Measurements from ENCODE around the gene CD300H.
"Not testable (repeated sequence)": the region's sequence is repeated elsewhere in the genome, so short reads cannot be mapped to it uniquely, and the experiment has no call there.

Gene CD300H

DNA sequence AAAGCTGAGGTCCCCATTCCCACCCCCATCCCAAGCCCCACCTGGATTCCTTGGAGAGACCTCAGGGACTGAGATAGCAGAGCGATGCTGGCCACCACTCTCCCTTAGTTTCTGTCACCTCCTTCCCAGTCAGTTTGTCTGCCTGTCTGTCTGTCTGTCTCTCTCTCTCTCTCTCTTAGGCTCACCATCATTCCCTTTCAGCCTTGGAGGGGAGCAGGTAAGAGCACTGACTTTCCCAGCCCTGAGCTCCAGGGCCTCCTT, 41.9 kb downstream of the CD300H start:
- DNase-seq = no peak

DNA sequence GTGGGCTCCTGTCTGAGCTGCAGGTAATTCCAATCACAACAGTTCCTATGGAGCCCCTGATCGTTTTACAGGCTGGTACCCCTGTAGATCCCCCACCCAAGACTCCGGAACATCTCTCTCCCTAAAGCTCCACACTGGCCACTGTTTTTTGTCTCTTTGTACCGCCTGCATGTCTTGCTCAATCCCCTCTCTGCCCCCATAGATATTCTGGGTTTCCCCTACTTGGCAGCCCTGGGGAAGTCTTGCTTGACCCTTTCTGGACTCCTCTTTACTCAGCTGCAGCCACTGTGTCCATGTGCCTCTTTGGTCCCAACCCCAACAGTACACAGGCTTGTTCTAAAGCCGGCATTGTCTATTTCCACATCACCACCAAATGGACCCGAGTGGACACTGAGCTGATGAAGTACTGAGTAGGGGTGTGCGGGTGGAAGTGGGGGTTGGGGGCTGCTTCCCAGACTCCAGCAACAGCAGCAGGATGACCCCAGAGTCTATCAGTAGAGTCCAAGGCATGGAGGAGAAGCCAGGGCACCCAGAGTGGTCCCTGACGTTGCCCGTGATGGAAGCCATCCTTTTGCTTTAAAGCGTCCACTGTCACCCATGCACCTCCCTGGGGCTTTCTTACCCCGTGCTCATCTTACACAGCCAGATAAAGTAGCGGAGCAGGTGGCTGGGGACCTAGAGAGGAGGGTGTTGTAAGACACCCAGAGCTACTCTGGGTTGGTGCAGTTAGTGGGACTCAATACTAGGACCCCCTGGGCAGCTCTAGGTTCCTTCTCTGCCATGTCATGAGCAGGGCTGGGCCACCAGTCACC, 42.5 kb downstream of the CD300H start:
- DNase-seq = no peak

DNA sequence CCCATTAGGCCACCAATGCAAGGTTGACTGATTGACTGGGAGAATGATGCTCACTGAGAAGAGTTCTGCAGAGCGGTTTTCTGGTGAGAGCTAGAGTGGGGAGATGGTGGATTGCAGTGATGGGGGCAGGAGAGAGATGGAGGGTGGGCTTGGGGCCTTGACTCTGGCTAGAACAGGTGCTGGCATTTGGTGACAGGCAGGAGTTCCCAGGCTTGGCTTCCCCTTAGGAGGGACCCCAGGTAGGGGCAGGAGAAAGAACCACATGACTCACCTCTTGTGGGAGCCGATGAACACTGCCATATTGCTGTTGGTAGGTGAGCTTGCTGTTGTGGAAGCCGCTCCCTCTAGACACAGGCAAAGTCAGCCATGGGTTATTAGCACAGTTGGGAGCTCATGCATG, 44.0 kb downstream of the CD300H start:
- no peak for DNase-seq

DNA sequence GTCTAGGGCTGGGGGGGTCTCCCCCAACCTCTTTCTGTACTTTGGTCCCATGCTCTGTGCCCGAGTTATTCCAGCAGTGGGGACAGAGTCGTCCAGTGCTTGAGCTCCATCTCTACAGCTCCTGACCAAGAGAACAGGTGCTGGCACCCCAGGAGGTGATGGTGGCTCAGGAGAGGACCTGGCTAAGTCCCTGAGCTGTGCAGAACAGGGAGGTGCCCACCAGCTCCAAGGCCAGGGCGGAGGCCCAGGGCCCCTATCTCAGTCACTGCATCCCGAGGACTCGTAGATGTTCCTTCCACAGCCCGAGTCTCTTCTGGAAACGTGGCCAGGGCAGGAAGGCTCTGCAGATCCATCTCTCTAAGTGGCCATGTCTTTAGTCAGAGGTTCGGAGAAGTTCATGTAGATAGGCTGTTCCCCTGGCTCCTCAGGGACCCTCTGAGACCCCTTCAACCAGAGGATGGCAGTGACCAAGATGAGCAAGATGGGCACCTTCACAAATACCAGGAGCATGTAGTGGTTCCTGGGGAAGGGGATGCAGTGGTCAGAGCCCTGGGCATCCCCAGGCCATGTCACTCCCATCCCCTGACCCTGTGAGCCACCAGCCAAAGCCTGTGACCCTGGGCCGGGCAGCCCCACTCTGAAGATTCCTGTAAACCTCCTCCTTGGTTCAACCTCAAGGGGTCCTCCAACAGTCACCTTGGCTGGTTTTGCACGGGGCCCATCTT, 44.8 kb downstream of the CD300H start:
- DNase-seq = no peak

DNA sequence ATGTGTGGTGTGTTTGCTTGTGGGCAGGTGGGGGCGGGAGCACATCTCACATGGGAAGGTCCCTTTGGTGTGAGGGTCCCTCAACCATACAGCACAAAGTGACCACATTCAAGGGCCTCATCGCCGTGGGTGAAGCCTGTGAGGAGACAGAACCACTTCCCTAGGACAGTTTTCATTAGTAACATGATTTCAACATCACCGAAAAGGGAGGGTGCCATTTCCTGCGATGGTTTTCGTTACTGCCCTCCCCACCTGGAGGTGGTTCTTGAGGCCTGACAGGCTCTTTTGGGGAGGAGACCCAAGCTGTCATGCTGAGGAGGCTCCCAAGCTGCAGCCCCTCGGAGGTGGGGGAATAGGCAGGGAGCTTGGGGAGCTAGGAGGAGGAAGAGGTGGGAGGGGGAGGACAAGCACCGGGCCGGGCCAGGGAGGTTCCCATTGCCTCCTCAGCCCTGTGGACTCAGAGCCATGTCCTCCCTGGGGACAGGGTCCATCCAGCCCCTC, 45.6 kb downstream of the CD300H start:
- no peak for DNase-seq

DNA sequence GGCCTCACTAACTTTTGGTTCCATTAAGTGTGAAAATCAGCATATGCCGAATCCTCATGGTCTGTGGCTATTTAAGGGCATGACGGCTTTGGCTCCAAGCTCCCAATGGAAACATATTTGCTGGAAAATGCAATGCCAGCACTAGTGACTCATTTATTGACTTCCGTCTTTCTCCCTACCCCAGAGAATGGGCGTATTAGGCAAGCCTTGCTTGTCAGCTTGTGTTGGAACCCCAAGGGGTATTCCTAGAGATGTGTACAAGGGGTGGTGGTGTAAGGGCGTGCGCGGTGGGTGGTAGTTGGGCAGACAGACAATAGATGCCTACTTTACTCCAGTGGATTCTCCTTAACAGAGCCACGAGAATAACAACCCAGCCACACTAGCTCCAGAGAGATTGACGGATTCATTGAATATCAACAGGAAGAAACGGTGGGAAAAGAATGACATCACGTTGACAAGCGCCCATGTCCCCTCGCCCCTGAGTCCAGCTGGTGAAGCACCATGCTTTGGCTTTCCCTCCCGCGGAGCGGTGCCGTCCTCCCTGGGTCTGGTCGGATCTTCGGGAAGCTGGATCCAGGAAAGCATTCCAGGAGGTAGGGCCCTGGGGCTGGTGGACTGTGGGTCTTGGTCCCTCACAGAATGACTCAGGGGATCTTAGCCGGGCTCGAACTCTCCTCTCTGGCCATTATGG, 46.4 kb downstream of the CD300H start:
- no peak for DNase-seq

DNA sequence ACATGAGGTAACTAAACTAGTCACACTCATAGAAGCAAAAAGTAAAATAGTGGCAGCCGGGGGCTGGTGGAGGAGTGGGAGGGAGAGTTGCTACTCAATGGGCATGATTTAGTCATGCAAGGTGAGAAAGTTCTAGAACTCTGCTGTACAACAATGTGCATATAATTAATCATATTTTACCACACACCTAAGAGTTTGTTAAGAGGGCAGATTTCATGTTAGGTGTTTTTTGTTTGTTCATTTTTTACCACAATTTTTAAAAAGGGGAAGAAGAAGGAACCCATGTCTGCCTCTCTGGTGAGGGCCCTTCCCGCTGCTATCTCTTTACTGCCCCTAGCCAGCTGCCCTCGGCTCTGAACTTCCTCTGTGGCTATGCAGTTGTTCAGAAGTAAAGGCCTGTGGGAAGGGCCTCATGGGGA, 47.3 kb downstream of the CD300H start:
- DNase-seq = no peak

DNA sequence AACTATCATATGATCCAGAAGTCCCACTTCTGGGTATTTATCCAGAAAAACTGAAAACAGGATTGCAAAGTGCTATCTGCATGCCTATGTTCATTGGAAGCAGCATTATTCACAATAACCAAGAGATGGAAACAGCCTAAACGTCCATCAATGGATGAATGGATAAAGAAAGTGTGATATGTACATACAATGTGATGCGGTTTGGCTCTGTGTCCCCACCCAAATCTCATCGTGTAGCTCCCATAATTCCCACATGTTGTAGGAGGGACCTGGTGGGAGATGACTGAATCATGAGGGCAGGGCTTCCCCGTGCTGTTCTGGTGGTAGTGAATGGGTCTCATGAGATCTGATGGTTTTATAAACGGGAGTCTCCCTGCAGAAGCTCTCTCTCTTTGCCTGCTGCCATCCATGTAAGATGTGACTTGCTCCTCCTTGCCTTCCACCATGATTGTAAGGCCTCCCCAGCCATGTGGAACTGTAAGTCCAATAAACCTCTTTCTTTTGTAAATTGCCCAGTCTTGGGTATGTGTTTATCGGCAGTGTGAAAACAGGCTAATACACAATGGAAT, 48.8 kb downstream of the CD300H start:
- not testable (repeated sequence) for DNase-seq

DNA sequence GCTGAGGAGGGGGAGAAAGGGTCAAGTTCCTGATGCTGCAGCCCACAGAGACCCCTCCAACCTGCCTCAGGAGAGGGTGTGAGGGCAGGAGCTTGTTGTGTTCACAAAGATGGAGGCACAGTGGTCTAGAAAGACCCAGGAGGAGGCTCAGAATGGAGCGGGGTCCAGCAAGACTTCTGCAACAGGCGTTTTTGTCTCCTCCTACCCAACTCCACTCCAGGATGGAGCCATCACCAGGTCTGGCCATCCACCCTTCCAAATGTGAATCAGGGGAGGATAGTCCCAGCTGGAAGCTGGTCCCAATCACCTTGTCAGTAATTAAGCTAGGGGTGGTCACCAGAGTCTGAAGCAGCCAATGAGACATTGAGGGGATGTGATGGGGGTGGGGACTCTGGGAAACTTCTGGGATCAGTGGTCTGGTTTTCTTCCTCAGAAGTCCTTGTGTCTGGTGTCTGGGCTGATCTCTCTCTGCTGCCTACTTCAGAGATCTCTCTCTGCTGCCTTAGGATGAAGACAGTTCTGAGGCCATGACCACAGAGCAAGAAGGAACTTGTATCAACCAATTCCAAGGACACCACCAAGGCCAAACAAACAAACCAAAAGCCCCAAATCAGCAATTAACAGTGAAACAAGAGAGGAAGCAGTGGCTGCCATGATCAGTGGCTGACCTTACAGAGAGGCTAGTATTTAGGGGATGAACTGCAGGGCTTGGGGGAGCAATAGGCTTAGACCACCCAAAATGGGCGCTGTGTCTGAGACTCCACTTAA, 50.6 kb downstream of the CD300H start:
- DNase-seq = no peak

DNA sequence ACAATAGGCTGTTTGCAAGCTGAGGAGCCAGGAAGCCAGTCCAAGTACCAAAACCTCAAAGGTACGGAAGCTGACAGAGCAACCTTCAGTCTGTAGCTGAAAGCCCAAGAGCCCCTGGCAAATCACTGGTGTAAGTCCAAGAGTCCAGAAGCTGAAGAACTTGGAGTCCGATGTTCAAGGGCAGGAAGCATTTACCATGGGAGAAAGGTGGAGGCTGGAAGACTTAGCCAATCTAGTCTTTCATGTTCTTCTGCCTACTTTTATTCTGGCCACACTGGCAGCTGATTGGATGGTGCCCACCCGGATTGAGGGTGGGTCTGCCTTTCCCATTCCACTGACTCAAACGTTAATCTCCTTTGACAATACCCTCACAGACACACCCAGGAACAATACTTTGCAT, 51.4 kb downstream of the CD300H start:
- DNase-seq = no peak

DNA sequence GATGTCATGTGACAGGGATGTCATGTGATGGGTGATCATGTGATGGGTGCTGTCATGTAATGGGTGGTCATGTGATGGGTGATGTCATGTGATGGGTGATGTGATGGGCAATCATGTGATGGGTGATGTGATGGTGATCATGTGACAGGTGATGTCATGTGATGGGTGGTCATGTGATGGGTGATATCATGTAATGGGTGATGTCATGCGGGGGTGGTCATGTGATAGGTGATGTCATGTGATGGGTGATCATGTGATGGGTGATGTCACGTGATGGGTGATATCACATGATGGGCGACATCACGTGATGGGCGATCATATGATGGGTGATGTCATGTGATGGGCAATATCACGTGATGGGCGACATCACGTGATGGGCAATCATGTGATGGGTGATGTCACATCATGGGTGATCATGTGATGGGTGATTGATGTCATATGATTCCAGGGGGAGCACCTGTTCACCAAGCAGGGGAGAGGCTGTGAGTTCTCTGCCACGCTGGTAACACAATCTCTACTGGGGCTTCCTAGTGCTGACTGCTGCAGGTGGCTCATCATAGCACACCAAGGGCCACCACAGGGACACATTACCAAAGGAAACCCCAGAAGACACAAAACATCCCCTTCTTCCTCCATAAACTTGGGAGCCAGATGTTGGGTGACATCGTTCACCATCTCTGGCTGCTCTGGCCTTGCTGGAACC, 52.5 kb downstream of the CD300H start:
- DNase-seq = no peak

DNA sequence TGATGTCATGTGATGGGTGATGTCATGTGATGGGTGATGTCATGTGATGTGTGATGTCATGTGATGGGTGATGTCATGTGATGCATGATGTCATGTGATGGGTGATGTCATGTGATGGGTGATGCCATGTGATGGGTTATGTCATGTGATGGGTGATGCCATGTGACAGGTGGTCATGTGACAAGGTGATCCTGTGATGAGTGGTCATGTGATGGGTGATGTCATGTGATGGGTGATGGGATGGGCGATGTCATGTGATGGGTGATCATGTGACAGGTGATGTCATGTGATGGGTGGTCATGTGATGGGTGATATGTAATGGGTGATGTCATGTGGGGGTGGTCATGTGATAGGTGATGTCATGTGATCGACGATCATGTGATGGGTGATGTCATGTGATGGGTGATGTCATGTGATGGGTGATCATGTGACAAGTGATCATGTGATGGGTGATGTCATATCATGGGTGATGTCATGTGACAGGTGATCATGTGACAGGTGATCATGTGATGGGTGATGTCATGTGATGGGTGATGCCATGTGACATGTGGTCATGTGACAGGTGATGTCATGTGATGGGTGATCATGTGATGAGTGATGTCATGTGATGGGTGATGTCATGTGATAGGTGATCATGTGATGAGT, 53.2 kb downstream of the CD300H start:
- no peak for DNase-seq

DNA sequence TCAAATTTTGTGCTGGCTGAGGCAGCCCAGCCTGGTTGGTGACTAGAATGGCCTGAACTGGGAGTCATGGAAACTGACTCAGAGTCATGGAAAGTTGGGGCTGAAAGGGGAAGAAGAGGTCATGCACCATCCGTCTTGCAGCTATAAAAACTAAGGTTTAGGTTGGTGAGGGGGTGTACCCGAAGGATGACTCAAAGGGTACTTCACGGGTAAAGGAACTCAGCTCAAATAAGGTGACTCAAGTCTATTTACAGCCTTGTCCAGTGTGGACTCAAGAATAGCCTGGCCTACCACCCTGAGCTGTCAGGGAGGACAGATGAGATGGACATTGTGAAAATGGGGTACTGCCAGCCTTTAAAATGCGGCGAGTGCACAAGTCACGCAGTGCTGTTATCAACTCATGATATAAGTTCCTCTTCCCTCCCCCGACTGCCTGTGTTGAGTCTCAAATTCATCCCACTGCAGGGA, 54.7 kb downstream of the CD300H start:
- no peak for DNase-seq

DNA sequence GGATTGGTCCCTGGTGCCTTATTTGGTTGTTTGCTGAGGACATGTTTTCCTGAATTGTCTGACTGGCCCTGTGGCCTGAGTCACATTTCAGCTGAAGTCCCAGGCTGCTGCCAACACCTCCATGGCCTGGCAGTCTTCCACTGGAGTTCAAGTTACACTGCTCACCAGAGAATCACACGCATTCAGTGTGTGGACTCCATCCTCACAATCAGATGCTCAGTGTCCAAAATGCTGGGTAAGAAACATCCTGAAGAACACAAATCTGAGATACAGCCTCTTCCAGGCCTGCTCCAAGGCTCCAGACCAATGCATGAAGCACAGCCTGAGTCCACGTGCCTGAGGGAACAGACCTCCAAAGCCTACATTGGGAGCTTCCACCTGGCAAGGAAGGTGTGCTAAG, 55.3 kb downstream of the CD300H start:
- DNase-seq = no peak

All from NCI-H748 treated with DMSO at 0.1 percent for 48 hours (cell line).